ENCODE measurements around the gene BARX2. TPM values are rescaled to one million over a fixed set of nuclear protein-coding genes. Genes with fewer than 3 reads are reported as not detected.

BARX2 gene
- total RNA-seq, 1 experiment from 2014 or later = not detected

GRCh38 chr11:129370715-129371114 lies 4.9 kb upstream of the BARX2 start:
- no peak for DNase-seq (ENCODE audit: low read depth, low spot score)
- in situ Hi-C loops (cut with HindIII; ENCODE audit: low pct_unique_long_range_greater_than_20kb, low sequenced_read_pairs) = no loop called here

DNA sequence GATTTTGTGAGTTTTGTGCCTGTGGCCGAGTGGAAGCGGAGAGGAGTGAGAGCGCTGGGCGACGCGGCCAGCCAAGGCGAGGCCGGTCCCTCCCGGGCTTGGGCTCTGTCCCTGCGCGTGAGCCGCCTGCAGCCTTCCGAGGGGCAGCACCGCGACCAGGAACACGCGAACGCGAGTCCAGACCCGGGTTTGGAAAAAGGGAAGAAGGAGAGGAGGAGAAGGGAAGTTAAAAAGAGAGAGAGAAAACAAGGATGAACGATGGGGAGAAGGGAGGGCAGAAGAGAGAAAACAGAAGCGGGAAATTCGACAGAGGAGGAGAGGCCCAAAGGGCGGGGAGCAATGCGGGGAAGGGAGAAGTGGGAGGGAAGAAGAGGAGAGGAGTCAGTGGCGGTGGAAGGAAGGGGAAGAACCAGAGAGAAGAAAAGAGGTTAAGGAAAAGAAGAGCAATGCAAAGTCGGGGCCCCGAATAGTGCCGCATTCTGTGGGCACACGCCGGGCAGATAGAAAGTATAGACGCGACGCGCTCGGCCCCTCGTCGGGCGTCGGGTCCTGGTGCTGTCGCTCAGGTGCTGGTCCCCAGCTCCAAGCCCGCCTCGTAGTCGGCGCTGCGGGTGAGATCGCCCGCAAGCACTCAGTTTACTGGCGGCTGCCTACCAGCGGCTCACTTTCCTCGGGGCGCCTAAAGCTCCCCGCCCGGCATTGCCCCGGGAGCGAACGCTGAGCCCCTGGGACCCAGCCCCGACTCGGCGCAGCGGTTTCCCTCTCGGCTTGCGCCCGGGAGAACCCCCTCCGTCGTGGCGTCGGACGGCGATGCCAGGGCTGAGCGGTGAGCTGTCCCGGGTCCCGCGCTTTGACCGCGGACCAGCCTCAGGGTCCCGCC lies 2.8 kb upstream of the BARX2 start:
- in situ Hi-C loops (cut with HindIII; ENCODE audit: low pct_unique_long_range_greater_than_20kb, low sequenced_read_pairs) = no loop called here
- no peak for DNase-seq (ENCODE audit: low read depth, low spot score)

- no peak for DNase-seq (ENCODE audit: low read depth, low spot score)
- in situ Hi-C loops (cut with HindIII; ENCODE audit: low pct_unique_long_range_greater_than_20kb, low sequenced_read_pairs) = no loop called here
Measured at GRCh38 chr11:129373489-129373953, 2.1 kb upstream of the BARX2 start.

- in situ Hi-C loops (cut with HindIII; ENCODE audit: low pct_unique_long_range_greater_than_20kb, low sequenced_read_pairs) = no loop called here
- no peak for DNase-seq (ENCODE audit: low read depth, low spot score)
Measured at GRCh38 chr11:129374081-129374992, 1.3 kb upstream of the BARX2 start.

- in situ Hi-C loops (cut with HindIII; ENCODE audit: low pct_unique_long_range_greater_than_20kb, low sequenced_read_pairs) = no loop called here
- DNase-seq (ENCODE audit: low read depth, low spot score) = no peak
Measured at GRCh38 chr11:129374993-129375750, 476 bp upstream of the BARX2 start.

GRCh38 chr11:129376658-129377341 lies 1.2 kb downstream of the BARX2 start:
- no peak for DNase-seq (ENCODE audit: low read depth, low spot score)
- in situ Hi-C loops (cut with HindIII; ENCODE audit: low pct_unique_long_range_greater_than_20kb, low sequenced_read_pairs) = no loop called here

- DNase-seq (ENCODE audit: low read depth, low spot score) = no peak
- in situ Hi-C loops (cut with HindIII; ENCODE audit: low pct_unique_long_range_greater_than_20kb, low sequenced_read_pairs) = no loop called here
Measured at GRCh38 chr11:129377739-129378138, 2.1 kb downstream of the BARX2 start.

DNA sequence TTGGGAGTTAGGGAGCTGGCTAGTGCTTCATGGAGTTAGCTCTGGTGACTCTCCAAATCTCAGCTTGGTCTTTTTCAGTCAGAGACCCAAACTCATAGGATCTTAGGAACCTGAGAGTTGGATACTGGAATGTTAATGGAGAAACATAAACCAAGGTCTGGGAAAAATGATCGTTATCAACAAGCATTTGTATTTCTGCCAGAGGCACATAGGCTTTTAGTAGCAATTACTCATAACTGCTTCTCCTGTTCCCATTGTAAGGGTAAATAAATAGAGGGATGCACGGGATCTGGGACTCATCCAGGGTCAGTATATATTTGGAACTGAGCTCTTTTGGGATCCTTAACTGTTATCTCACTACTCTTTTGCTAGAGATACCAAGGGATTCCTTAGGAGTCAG lies 4.8 kb downstream of the BARX2 start:
- in situ Hi-C loops (cut with HindIII; ENCODE audit: low pct_unique_long_range_greater_than_20kb, low sequenced_read_pairs) = no loop called here
- no peak for DNase-seq (ENCODE audit: low read depth, low spot score)

DNA sequence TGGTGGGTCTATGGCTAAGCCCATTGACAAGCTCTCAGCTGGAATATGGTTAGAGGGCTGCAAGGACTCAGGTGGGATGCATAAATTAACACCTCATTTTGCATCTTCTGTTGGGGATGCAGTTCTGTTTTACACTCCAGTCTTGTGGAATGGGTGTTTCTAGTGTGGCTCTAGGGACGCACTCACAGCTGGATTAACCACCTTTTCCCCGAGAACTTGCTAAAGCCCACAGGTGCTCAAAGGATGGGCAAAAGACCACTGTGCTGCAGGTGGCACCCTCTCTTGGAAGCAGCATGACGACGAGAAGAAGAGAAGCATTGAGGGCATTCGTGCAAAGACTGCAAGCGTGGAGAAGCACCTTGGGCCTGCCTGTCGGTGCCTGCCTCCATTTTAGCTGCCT lies 6.9 kb downstream of the BARX2 start:
- DNase-seq (ENCODE audit: low read depth, low spot score) = no peak
- in situ Hi-C loops (cut with HindIII; ENCODE audit: low pct_unique_long_range_greater_than_20kb, low sequenced_read_pairs) = no loop called here

DNA sequence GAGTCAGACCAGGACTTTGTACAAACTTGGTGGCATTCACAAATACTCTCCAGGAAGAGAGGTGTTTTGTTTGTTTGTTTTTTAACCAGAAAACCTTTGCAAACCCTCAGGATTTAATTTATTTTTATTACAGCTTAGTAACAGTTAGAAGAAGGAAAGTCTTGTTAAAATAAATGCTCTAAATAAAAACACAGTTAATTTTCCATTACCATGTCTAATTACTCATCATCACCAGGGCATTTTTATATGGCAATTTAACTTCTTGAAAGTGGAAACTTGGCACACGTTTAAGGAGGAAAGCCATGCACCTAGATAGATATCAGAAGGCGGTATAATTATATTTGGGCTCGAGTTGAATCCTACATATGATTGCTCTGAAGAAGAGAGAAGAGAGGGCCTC lies 7.4 kb downstream of the BARX2 start:
- in situ Hi-C loops (cut with HindIII; ENCODE audit: low pct_unique_long_range_greater_than_20kb, low sequenced_read_pairs) = no loop called here

DNA sequence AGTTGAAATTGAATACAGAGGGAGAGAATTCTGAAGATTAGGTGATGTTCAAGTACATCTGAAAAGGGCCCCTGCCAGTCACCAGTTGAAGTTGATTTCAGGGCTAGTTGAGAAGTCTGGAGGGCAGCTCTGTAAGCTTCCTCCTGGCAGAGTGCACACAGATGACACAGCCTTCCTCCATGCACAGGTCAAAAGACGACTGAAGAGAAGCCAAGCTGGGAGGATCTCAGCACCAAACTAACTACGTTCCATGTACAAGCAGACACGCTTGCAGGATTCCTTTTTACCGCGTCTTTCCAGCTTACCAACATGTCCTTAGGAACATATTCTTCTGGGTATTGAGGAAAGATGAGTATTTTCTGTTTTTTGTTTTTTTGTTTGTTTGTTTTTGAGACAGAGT lies 7.9 kb downstream of the BARX2 start:
- in situ Hi-C loops (cut with HindIII; ENCODE audit: low pct_unique_long_range_greater_than_20kb, low sequenced_read_pairs) = no loop called here
- no peak for DNase-seq (ENCODE audit: low read depth, low spot score)

More for the DNA sequence above, 7.4 kb downstream of the BARX2 start:
- no peak for DNase-seq (ENCODE audit: low read depth, low spot score)

DNA sequence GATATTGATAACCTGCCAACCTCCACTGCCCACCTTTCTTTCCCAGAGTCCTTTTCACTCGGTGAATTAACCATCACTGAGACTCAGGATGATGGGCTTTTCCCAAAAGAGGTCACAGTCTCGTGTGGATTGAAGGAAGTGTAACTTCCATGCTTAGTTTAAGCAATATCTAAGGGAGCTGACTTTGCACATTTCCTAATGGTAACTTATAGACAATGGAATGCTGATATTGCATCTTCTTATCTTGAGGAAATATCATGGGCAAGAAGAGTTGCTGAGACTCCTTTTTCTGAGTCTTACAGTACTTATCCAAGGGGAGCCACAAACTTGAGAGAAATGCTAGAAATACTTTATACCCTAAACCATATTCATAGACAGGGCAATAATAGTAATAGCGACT lies 8.8 kb downstream of the BARX2 start:
- DNase-seq (ENCODE audit: low read depth, low spot score) = no peak
- in situ Hi-C loops (cut with HindIII; ENCODE audit: low pct_unique_long_range_greater_than_20kb, low sequenced_read_pairs) = no loop called here

DNA sequence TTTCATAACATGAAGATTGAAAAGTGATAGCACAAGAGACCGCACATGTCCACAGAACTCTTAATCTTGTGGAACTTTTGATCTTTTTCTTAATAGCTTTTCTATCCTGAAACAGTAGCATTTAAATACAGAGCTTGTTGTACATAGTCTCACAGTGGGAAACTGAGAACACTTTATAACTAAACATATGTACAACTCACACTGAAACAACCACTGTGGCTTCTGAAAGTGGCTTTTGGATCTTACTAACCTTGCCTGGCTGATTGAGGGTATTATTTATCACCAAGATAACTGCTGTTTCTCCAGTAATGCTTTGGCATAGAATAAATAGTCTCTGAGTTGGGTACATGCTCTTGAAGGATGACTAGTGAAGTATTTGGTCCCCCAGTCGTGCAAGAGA lies 10.2 kb downstream of the BARX2 start:
- in situ Hi-C loops (cut with HindIII; ENCODE audit: low pct_unique_long_range_greater_than_20kb, low sequenced_read_pairs) = no loop called here
- DNase-seq (ENCODE audit: low read depth, low spot score) = no peak

GRCh38 chr11:129386795-129387397 lies 11.2 kb downstream of the BARX2 start:
- in situ Hi-C loops (cut with HindIII; ENCODE audit: low pct_unique_long_range_greater_than_20kb, low sequenced_read_pairs) = no loop called here
- DNase-seq (ENCODE audit: low read depth, low spot score) = no peak

DNA sequence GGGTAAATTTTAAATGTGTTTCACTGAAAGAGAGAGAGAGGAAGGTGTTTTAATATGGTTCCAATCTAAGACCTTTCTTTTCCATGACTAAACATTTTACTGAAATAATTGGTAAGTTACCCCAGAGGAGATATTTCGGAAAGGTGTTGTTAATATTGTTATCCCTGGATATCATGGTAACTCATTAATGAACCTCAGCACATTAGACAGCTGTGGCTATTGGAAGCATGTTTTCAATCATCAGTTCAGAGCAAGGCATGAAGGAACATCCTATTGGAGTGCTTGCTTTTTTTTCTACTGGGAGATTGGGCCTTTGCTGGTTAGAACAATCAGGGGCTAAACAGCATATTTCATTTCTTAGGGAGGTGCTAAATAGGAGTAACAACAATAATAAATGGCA lies 11.8 kb downstream of the BARX2 start:
- in situ Hi-C loops (cut with HindIII; ENCODE audit: low pct_unique_long_range_greater_than_20kb, low sequenced_read_pairs) = no loop called here
- no peak for DNase-seq (ENCODE audit: low read depth, low spot score)

- no peak for DNase-seq (ENCODE audit: low read depth, low spot score)
- in situ Hi-C loops (cut with HindIII; ENCODE audit: low pct_unique_long_range_greater_than_20kb, low sequenced_read_pairs) = no loop called here
Measured at GRCh38 chr11:129388824-129389223, 13.2 kb downstream of the BARX2 start.

DNA sequence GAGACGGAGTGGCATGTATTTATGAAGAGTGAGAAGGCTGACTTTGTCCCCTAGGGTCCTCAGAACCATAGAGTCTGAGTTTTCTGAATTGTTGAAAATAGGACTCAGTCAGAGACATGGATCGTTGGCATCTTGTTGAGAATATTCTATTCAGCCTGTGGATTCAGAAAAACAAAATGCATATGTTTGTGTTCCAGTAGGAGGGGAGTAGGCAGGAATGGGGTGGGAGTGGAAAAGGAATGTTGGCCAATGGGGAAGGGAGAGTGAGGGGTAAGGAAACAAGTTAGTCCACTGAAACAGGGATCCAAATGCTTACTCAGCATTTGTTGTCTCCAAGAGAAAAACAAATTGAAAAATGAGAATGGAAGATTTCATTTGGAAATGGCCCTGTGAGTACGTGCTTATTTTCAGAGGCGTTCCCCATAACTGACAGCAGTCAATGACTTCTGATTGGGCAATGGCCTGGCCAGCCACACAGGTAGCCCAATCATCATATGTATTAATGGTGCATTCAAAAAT lies 14.7 kb downstream of the BARX2 start:
- no peak for DNase-seq (ENCODE audit: low read depth, low spot score)
- in situ Hi-C loops (cut with HindIII; ENCODE audit: low pct_unique_long_range_greater_than_20kb, low sequenced_read_pairs) = no loop called here

Measured in SK-MEL-5 (cell line).